PC-9 (cell line): Measurements from ENCODE around the gene ARL11.
"Not testable (repeated sequence)": the region's sequence is repeated elsewhere in the genome, so short reads cannot be mapped to it uniquely, and the experiment has no call there.

ENCODE experiments used
- CTCF ChIP-seq: fragments of 200-600 bp; sonication (generic); conservative IDR thresholded peaks from 2 replicates; pipeline ENCODE4 v1.6.1; 2017; ENCODE audit warnings: mixed run types, antibody characterized with exemption, mild to moderate bottlenecking, moderate library complexity
- EZH2 ChIP-seq: fragments of 200-600 bp; sonication (generic); IDR thresholded peaks from 2 replicates; pipeline ENCODE4 v1.8.0; 2017; ENCODE audit warnings: antibody characterized with exemption, low read depth

- not testable (repeated sequence) for TF ChIP-seq CTCF, EZH2
Measured at GRCh38 chr13:49612042-49612441, 16.3 kb upstream of the ARL11 start.
